A673 (cell line): ENCODE results near the gene CDC42BPA.

ENCODE experiments used
- EZH2 ChIP-seq: fragments of 200-600 bp; sonication (generic); IDR thresholded peaks from 2 replicates; pipeline ENCODE4 v1.6.1; 2017; ENCODE audit warnings: borderline replicate concordance, low read depth, mild to moderate bottlenecking, mixed read lengths, antibody characterized with exemption, low read length; ENCODE audit not compliant: poor library complexity, severe bottlenecking
- TF ChIP-seq, protein P1 (sequence below): fragments of 300-800, 200-600 bp; sonication (generic); conservative IDR thresholded peaks from 2 replicates; pipeline ENCODE4 v1.5.1; 2017; ENCODE audit warnings: low read depth, mild to moderate bottlenecking, antibody characterized with exemption, low read length, moderate library complexity, mixed read lengths

GRCh38 chr1:227120826-227121225 is 197.5 kb downstream of the CDC42BPA start:
- no peak for TF ChIP-seq EZH2
- TF ChIP-seq, protein P1, sequence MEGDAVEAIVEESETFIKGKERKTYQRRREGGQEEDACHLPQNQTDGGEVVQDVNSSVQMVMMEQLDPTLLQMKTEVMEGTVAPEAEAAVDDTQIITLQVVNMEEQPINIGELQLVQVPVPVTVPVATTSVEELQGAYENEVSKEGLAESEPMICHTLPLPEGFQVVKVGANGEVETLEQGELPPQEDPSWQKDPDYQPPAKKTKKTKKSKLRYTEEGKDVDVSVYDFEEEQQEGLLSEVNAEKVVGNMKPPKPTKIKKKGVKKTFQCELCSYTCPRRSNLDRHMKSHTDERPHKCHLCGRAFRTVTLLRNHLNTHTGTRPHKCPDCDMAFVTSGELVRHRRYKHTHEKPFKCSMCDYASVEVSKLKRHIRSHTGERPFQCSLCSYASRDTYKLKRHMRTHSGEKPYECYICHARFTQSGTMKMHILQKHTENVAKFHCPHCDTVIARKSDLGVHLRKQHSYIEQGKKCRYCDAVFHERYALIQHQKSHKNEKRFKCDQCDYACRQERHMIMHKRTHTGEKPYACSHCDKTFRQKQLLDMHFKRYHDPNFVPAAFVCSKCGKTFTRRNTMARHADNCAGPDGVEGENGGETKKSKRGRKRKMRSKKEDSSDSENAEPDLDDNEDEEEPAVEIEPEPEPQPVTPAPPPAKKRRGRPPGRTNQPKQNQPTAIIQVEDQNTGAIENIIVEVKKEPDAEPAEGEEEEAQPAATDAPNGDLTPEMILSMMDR = no peak
